Caco-2 (cell line): Measurements from ENCODE around the gene ZNF683. TPM values are rescaled to one million over a fixed set of nuclear protein-coding genes. Genes with fewer than 3 reads are reported as not detected.

Experiments
- BruUV-seq: library from RNA; stranded (reverse); fragments of 400-500 nt; replicated peaks from 2 replicates; lab custom pipeline; 2021; lab: Mats Ljungman, UMichigan
- CTCF ChIA-PET: fragments of 300-600 bp; sonication (Branson Sonifier 250); formaldehyde crosslinking; loops from one replicate; lab custom pipeline; 2022; ENCODE audit warnings: antibody characterized with exemption; lab: Charles Lee
- POLR2A ChIA-PET: fragments of 300-600 bp; sonication (Branson Sonifier 250); formaldehyde crosslinking; loops from one replicate; lab custom pipeline; 2022; ENCODE audit warnings: antibody characterized with exemption; lab: Charles Lee
- DNase-seq, 2 experiments: peaks; one replicate each; pipeline versions ENCODE4 v3.0.0 to v3.0.0-alpha.2; 2020 to 2022
- H3K27me3 ChIP-seq: replicated peaks from 2 replicates; pipeline ENCODE4 v1.6.0; 2011; ENCODE audit warnings: low read length; ENCODE audit not compliant: control insufficient read depth, insufficient read depth
- H3K36me3 ChIP-seq: 2 replicates; pipeline ENCODE4 v1.5.1; 2011; ENCODE audit warnings: low read length; ENCODE audit not compliant: control insufficient read depth, insufficient read depth
- H3K4me1 ChIP-seq: fragments of 250-450 bp; sonication (Bioruptor Pico); 2 replicates; pipeline ENCODE4 v1.5.1; 2020; ENCODE audit warnings: mild to moderate bottlenecking
- H3K4me3 ChIP-seq: 2 replicates; pipeline ENCODE4 v1.5.1; 2011; ENCODE audit warnings: low read depth, mild to moderate bottlenecking, control low read depth, low read length
- H3K9me3 ChIP-seq: fragments of 250-450 bp; sonication (Bioruptor Pico); 2 replicates; pipeline ENCODE4 v1.5.1; 2020; ENCODE audit warnings: mild to moderate bottlenecking, moderate library complexity
- H3K27ac Mint-ChIP-seq: one replicate; pipeline ENCODE4 v1.8.0; 2022; ENCODE audit warnings: mixed read lengths; ENCODE audit not compliant: unreplicated experiment
- H3K27me3 Mint-ChIP-seq: one replicate; pipeline ENCODE4 v1.8.0; 2022; ENCODE audit warnings: mixed read lengths; ENCODE audit not compliant: insufficient read depth, unreplicated experiment
- H3K36me3 Mint-ChIP-seq: one replicate; pipeline ENCODE4 v1.8.0; 2022; ENCODE audit warnings: mild to moderate bottlenecking, mixed read lengths; ENCODE audit not compliant: insufficient read depth, unreplicated experiment
- H3K4me1 Mint-ChIP-seq: one replicate; pipeline ENCODE4 v1.8.0; 2022; ENCODE audit warnings: low read depth, mixed read lengths; ENCODE audit not compliant: unreplicated experiment
- H3K4me3 Mint-ChIP-seq: one replicate; pipeline ENCODE4 v1.8.0; 2022; ENCODE audit warnings: mild to moderate bottlenecking, moderate library complexity, mixed read lengths; ENCODE audit not compliant: unreplicated experiment
- H3K9me3 Mint-ChIP-seq: one replicate; pipeline ENCODE4 v1.8.0; 2022; ENCODE audit warnings: mixed read lengths; ENCODE audit not compliant: unreplicated experiment
- CTCF ChIP-seq, 2 experiments: fragments of 200-600 bp in 1 of 2; IDR thresholded peaks; 1 replicate in 1 of 2; 2 replicates in 1 of 2; pipeline versions ENCODE4 v1.5.1 to v1.8.0; 2011 to 2022; ENCODE audit warnings: antibody characterized with exemption in 1 of 2, control low read depth in 1 of 2, inconsistent platforms in 1 of 2, low read depth in 1 of 2, low read length in 1 of 2, mild to moderate bottlenecking in 1 of 2, moderate library complexity in 1 of 2; ENCODE audit not compliant: insufficient read depth in 1 of 2, severe bottlenecking in 1 of 2, unreplicated experiment in 1 of 2
- intact Hi-C: fragments of 100-400 bp; cut with micrococcal nuclease; formaldehyde crosslinking; loops from one replicate; pipeline ENCODE4 v1.10.0; 2022; ENCODE audit not compliant: unreplicated experiment
- total RNA-seq: library from RNA; stranded (reverse); gene quantifications from 2 replicates; pipeline ENCODE4 v1.2.3, GENCODE V29; 2022

The ZNF683 gene
- total RNA-seq, 1 experiment from 2014 or later: not detected

- Histone ChIP-seq H3K9me3 (no peaks in the 10 kb centered on the region), H3K36me3 (no peaks in the 10 kb centered on the region), H3K27me3 (no peaks in the 10 kb centered on the region), H3K4me3 (peak overlapping the region; percentile 25), H3K4me1 (peaks cover 30% of the 10 kb centered on the region)
- H3K9me3 Mint-ChIP-seq: no peaks in the 10 kb centered on the region
- H3K4me3 Mint-ChIP-seq: no peak overlapping the region
- DNase-seq: no peak
- no peak for TF ChIP-seq CTCF (IDR thresholded peaks at IDR 0.05; ENCODE audit: insufficient read depth in 1 of 2, low read depth in 1 of 2, low read length in 1 of 2, severe bottlenecking in 1 of 2, unreplicated experiment in 1 of 2)
- peak overlapping the region; percentile 25 for H3K27ac Mint-ChIP-seq
- CTCF ChIA-PET: no interaction called here
- BruUV-seq: no TSS peak
- H3K27me3 Mint-ChIP-seq: no peaks in the 10 kb centered on the region
- intact Hi-C loops: no loop called here
- POLR2A ChIA-PET: no interaction called here
- H3K4me1 Mint-ChIP-seq: peaks cover 7% of the 10 kb centered on the region
- H3K36me3 Mint-ChIP-seq: no peaks in the 10 kb centered on the region
Measured at GRCh38 chr1:26411624-26412074, 39.1 kb upstream of the ZNF683 start.

- H3K27me3 Mint-ChIP-seq: no peaks in the 10 kb centered on the region
- peaks cover 7% of the 10 kb centered on the region for H3K4me1 Mint-ChIP-seq
- intact Hi-C loops: no loop called here
- no peak for DNase-seq
- POLR2A ChIA-PET: no interaction called here
- BruUV-seq: no TSS peak
- CTCF ChIA-PET: no interaction called here
- H3K4me3 ChIP-seq: peak within 1 kb of the TSS; percentile 25
- H3K36me3 Mint-ChIP-seq: no peaks in the 10 kb centered on the region
- no peaks in the 10 kb centered on the region for H3K9me3 Mint-ChIP-seq
- no peak for TF ChIP-seq CTCF (IDR thresholded peaks at IDR 0.05; ENCODE audit: insufficient read depth in 1 of 2, low read depth in 1 of 2, low read length in 1 of 2, severe bottlenecking in 1 of 2, unreplicated experiment in 1 of 2)
- peaks cover 30% of the 10 kb centered on the region for H3K4me1 ChIP-seq
- no peak within 1 kb of the TSS for H3K4me3 Mint-ChIP-seq
- no peak within 1 kb of the TSS for H3K27ac Mint-ChIP-seq
- H3K36me3 ChIP-seq: no peaks in the 10 kb centered on the region
- H3K9me3 ChIP-seq: no peaks in the 10 kb centered on the region
- no peaks in the 10 kb centered on the region for H3K27me3 ChIP-seq
Measured at GRCh38 chr1:26410706-26411623, 38.4 kb upstream of the ZNF683 start, which contains the start of gene LIN28A. Gene LIN28A, plus strand, starts transcription at chr1:26410817. Its CDS starts 75 bp downstream, at chr1:26410892.

- CTCF ChIA-PET: interaction anchor here (0.7 kb wide), 1 partner anchor 14 kb away, joined by 4 read pairs; no protein-coding TSS in a partner anchor
- DNase-seq: peak; percentile 8 to 57
Measured at GRCh38 chr1:26409191-26409807, 36.7 kb upstream of the ZNF683 start.

More at GRCh38 chr1:26409191-26409807, 36.7 kb upstream of the ZNF683 start:
- Mint-ChIP-seq H3K27me3 (no peaks in the 10 kb centered on the region), H3K4me3 (no peak overlapping the region), H3K4me1 (peaks cover 7% of the 10 kb centered on the region), H3K9me3 (no peaks in the 10 kb centered on the region), H3K27ac (no peak overlapping the region), H3K36me3 (no peaks in the 10 kb centered on the region)
- no peak overlapping the region for H3K4me3 ChIP-seq
- no peaks in the 10 kb centered on the region for H3K36me3 ChIP-seq
- intact Hi-C loops: no loop called here
- H3K27me3 ChIP-seq: no peaks in the 10 kb centered on the region
- H3K9me3 ChIP-seq: no peaks in the 10 kb centered on the region
- no TSS peak for BruUV-seq
- no peak for TF ChIP-seq CTCF (IDR thresholded peaks at IDR 0.05; ENCODE audit: insufficient read depth in 1 of 2, low read depth in 1 of 2, low read length in 1 of 2, severe bottlenecking in 1 of 2, unreplicated experiment in 1 of 2)
- POLR2A ChIA-PET: no interaction called here
- H3K4me1 ChIP-seq: peaks cover 30% of the 10 kb centered on the region
